Parathyroid adenoma (tissue), 2 donors: ENCODE results near the gene SOCS6.

Source experiments
- H2AFZ ChIP-seq: fragments of 300-600 bp; sonication (generic); one replicate; pipeline ENCODE4 v1.7.0; 2017; ENCODE audit warnings: antibody characterized with exemption, mild to moderate bottlenecking
- H3K27ac ChIP-seq: fragments of 300-600 bp; sonication (generic); one replicate; pipeline ENCODE4 v1.7.0; 2017
- H3K27me3 ChIP-seq: fragments of 300-600 bp; sonication (generic); one replicate; pipeline ENCODE4 v1.7.0; 2017; ENCODE audit warnings: low read length; ENCODE audit not compliant: control insufficient read depth, insufficient read depth
- H3K36me3 ChIP-seq: fragments of 300-600 bp; sonication (generic); one replicate; pipeline ENCODE4 v1.7.0; 2017; ENCODE audit warnings: low read length; ENCODE audit not compliant: control insufficient read depth, insufficient read depth
- H3K4me1 ChIP-seq: fragments of 300-600 bp; sonication (generic); one replicate; pipeline ENCODE4 v1.7.0; 2017; ENCODE audit warnings: control low read depth
- H3K4me2 ChIP-seq: fragments of 300-600 bp; sonication (generic); one replicate; pipeline ENCODE4 v1.7.0; 2017; ENCODE audit warnings: low read length
- H3K4me3 ChIP-seq: fragments of 300-600 bp; sonication (generic); one replicate; pipeline ENCODE4 v1.7.0; 2017; ENCODE audit warnings: low read depth, low read length
- H3K79me2 ChIP-seq: fragments of 300-600 bp; sonication (generic); one replicate; pipeline ENCODE4 v1.7.0; 2017; ENCODE audit warnings: control low read depth
- H3K9ac ChIP-seq: fragments of 300-600 bp; sonication (generic); one replicate; pipeline ENCODE4 v1.7.0; 2017; ENCODE audit warnings: mild to moderate bottlenecking
- H3K9me3 ChIP-seq: fragments of 300-600 bp; sonication (generic); one replicate; pipeline ENCODE4 v1.7.0; 2017; ENCODE audit warnings: low read length; ENCODE audit not compliant: control insufficient read depth
- TF ChIP-seq, protein P1 (sequence below): fragments of 300-600 bp; sonication (generic); IDR thresholded peaks from one replicate; pipeline ENCODE4 v1.7.0; 2017; ENCODE audit warnings: antibody characterized with exemption, mild to moderate bottlenecking
- donor health status: primary hyperparathyroidism.

The SOCS6 gene

DNA sequence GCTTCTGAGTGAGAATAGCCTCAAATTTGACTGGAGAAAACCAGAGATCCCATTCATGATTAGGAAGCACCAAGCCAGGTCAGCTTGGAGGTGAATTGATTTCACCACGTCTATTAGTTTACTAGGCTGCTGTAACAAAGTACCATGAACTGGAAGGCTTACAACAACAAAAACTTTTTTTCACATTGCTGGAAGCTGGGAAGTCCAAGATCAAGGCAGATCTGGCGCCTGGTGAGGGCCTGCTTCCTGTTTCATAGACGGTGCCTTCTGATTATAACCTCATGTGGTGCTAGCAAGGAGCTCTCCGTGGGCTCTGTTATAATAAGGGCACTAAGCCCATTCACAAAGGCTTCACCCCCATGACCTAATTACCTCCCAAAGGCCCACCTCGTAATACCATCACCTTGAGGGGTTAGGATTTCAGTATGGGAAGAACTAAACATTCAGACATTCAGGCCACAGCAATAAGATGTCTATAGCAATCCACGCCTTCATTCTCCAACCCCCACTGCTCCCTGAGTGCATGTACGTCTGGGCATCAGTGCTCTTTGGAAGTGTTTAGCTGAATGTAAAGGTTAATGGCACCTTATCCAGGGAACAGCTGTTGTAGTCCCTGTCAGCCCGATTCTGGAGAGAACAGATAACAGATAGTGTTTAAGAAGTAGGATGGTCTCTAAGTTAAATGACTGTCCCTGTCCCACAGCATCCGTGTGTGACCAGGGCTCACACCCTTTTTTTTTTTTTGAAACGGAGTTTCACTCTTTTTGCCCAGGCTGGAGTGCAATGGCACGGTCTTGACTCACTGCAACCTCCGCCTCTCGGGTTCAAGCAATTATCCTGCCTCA lies 89.2 kb downstream of the SOCS6 start:
- no peak overlapping the region for H3K4me3 ChIP-seq
- H3K79me2 ChIP-seq = no peaks in the 10 kb centered on the region
- TF ChIP-seq, protein P1, sequence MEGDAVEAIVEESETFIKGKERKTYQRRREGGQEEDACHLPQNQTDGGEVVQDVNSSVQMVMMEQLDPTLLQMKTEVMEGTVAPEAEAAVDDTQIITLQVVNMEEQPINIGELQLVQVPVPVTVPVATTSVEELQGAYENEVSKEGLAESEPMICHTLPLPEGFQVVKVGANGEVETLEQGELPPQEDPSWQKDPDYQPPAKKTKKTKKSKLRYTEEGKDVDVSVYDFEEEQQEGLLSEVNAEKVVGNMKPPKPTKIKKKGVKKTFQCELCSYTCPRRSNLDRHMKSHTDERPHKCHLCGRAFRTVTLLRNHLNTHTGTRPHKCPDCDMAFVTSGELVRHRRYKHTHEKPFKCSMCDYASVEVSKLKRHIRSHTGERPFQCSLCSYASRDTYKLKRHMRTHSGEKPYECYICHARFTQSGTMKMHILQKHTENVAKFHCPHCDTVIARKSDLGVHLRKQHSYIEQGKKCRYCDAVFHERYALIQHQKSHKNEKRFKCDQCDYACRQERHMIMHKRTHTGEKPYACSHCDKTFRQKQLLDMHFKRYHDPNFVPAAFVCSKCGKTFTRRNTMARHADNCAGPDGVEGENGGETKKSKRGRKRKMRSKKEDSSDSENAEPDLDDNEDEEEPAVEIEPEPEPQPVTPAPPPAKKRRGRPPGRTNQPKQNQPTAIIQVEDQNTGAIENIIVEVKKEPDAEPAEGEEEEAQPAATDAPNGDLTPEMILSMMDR = no peak
- H3K4me2 ChIP-seq = no peak overlapping the region
- H2AFZ ChIP-seq = no peak overlapping the region
- H3K27ac ChIP-seq = no peak overlapping the region
- no peaks in the 10 kb centered on the region for H3K4me1 ChIP-seq
- H3K27me3 ChIP-seq = no peaks in the 10 kb centered on the region
- H3K36me3 ChIP-seq = no peaks in the 10 kb centered on the region
- H3K9ac ChIP-seq = no peak overlapping the region
- no peaks in the 10 kb centered on the region for H3K9me3 ChIP-seq
